Stimulated activated CD4-positive, alpha-beta T cell treated with anti-CD3 and anti-CD28 coated beads, TNF-alpha, amount 100 ng/mL, for 24 hours (primary cell): ENCODE measurements around the gene SATB1.
A peak's percentile ranks its signal among the peaks of the same experiment; 100 is the strongest.
"Not testable (repeated sequence)": the region's sequence is repeated elsewhere in the genome, so short reads cannot be mapped to it uniquely, and the experiment has no call there.

Experiments used
- DNase-seq, 3 experiments: peaks; one replicate each; pipeline ENCODE4 v3.0.0-alpha.2; 2020; ENCODE audit warnings: low read depth in 3 of 3

Gene SATB1

DNA sequence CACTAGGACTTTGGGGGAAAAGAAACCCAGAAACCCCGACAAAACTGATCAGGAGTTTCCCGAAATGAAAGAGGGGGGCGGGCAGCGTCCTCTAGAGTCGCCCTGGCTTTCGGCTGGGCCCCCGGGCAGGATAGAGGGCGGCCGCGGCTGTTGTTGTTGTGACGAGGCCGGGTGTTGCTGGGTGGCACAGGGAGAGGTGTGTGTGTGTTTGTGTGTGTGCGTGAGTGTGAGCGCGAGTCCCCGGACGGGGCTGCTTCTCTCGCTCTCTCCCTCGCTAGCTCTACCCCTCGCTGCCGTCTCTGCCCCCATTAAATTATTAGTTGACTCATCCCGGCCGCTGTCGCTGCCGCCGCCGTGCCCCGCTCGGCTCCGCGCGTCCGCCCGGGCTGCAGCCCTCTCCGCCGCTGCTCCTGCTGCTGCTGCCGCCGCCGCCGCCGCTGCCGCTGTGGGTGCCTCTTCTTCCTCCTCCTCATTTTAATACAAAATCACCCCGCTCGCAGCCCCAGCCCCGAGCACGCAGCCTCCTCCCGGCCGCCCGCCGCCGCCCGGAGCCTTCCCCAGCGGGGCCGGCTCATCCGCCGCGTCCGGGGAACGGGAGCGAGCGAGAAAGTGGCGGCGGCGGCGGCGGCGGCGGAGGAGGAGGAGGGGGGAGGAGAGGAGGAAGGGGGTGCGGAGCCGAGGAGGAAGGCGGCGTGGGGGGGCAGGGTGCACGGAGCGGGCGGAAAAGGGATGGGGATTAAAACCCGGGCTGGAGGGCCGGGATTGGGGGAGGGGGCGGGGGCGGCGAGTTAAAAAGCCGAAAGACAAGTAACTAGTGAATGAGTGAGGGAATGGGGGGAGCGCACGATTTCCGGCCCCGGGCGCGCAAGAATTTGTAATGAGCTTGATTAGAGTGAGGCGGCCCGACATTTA is at the start of gene SATB1:
TSS of gene SATB1 (minus strand) at position 611 of the 912 bp plus-strand sequence. CDS start 4,372 bp downstream, outside the sequence.
- peak in 1 of 3 experiments; percentile 59 for DNase-seq

- DNase-seq: no peak
These were observed 49.1 kb upstream of the SATB1 start for GRCh38 chr3:18474202-18474601.

GRCh38 chr3:18469775-18470174 is 44.6 kb upstream of the SATB1 start:
- DNase-seq: no peak

DNA sequence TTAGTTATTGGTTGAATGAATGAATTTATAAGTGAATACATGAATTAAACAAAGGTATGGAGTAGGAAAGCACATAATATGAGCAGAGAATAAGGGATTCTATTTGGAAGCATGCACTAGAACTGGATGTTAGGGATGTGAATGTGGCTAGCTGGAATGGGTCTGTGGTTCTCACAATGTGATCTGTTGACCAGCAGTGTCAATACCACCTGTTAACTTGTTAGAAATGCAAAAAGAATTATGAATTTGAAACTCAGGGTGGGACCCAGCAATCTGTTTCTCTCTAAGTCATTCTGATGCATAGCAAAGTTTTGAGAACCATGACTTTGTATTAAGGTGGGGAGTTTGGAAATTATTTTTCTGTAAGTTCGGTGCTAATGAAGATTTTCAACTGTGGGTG is 41.0 kb upstream of the SATB1 start:
- no peak for DNase-seq

GRCh38 chr3:18454766-18455165 is 29.6 kb upstream of the SATB1 start:
- DNase-seq: no peak

GRCh38 chr3:18449618-18450017 is 24.5 kb upstream of the SATB1 start:
- DNase-seq: not testable (repeated sequence)

DNA sequence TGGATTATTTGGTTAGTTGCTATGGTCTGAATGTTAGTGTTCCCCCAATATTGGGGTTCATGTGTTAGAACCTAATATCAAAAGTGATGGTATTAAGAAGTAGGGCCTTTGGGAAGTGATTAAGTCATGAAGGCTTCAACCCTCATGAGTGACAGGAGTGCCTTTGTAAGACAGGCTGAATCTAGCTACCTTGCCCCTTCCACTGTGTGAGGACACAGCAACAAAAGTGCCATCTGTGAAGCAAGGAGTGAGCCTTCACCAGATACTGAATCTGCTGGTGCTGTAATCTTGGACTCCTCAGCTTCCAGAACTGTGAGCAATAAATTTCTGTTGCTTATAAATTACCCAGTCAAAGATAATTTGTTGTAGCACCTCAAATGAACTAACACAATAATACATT is 22.6 kb upstream of the SATB1 start:
- DNase-seq: no peak

GRCh38 chr3:18446149-18446825 is 21.1 kb upstream of the SATB1 start:
- DNase-seq: no peak

DNA sequence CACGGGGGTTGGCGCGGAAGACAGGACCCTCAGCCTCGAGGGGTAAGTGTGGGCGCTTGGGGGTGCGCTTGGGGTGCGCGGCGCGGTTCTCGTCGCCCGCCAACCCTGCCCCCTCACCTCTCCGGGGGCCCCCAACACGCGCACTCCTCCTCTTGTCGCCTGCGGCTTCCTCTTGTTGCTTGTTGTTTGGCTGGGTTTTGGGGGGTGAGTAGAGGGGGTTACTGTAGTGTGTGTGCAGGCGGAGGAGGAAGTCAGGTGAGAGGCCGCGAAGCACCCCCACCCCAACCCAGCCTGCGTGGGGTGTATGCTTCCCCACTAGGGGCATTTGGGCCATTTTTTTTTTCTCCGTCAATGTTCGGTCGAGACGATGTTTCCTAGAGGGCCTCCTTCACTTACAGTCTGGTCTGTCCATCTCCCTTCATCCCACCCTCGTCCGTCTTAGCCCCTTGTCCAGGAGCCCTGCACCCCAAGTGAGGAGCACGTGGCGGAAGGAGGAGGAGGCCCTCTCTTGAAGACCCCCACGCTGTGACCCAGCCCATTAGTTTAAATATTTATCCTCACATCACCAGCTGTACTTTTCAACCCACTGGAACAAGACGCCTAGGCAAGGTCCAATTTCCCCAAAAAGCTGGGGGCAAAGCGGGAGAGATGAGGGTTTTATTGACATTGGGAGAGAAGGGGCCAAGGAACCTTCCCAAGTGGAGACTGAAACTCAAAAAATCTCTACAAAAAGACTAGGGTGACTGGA is 20.4 kb upstream of the SATB1 start:
- DNase-seq: peak in 1 of 3 experiments; percentile 70

DNA sequence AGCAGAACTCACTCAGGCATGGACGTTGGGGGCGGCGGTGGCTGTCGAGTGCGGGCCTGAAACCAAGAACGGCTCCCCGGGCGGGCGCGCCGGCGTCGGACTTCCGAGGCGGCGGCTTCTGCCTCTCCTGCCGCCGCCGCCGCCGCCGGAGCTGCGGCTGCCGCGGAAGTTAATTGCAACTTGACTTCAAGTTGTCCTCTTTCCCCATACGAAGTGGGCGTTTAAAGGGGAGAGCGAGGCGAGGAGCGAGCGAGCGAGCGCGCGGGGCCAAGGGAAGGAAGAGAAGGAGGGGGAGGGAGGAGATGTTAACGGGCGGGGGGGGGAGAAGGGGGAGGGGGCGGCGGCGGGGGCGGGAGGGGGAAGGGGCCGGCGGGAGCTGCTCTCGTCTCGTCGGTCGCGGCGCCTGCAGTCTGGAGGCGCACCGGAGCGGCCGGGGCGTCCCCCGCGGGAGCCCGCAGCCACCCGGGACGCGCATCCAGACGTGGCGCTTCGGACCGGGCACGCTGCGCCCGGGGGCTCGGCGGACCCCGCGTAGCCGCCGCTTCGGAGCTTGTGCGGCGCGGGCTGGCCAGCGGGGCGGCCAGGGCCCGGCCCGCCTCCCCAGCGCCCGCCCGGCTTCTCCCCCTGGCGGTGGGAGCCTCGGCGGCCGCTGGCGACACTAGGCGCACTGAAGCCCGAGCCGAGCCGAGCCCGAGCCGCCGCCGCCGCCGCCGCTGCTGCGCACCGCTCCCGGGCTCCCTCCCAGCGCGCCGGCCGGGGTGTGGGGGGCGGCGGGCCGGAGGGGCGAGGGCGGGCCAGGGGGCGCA is 19.7 kb upstream of the SATB1 start:
- peak in 1 of 3 experiments; percentile 78 for DNase-seq

GRCh38 chr3:18443665-18444594 is 18.8 kb upstream of the SATB1 start:
- peak in 1 of 3 experiments; percentile 28 for DNase-seq

DNA sequence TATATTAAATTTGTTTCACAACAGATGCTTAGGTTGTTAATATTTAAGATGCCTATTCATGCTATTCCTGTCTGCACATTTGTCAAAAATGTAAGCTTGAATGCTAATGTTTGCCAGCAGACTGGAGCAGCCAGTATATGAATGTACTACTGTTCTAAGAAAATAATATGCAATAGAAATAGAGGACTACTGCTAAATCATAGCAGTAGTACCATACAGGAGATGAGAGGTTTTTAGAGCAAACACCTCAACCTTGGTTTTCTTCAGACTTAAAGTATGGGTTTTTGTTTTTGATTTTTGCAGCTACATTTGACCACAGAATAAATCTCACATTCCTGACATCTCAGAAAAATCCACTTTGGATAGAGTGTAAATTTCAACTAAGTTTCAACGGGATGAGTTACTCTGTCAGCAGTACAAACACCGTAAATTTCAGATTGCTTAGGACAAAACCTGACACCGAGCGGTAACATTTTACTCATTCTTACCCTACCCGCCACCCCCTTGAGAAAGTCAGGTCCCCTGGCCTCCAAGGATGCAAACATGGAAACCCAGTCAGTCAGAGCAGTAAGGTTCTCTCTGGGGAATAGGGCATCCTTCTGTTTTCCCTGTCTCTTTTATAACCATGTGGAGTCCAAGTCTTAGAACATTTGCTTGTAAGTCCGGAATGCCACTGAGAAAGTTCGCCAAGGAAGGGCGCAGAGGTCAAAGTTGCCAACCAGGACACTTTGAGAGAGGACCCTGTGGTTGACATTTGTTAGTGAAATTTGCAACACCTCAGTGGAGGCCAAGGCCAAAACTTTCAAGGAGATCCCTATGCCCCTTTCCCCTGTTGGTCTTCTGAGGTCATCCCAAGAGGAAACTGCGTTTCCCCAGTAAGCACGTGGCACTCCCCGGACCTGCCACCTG is 17.9 kb upstream of the SATB1 start:
- peak in 1 of 3 experiments; percentile 33 for DNase-seq

DNA sequence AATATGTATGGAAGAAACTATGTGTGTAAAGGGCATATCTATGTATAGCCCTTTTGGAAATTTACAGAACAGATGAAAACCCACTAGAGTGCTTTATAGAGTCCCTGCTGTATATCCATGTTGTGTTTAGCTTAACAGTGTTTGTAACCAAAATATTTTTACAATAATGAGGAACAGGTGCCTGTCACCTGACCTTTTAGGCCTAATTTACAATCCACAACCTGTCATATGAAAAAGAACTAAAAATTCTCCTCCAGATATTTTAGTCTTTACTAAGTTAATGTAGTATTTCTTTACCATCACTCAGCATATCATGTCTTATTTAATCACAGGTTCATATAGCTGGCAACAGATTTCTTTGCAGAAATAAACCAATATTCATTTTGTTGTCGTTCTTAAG is 16.4 kb upstream of the SATB1 start:
- no peak for DNase-seq

- no peak for DNase-seq
These were observed 15.1 kb upstream of the SATB1 start for GRCh38 chr3:18440066-18440722.

DNA sequence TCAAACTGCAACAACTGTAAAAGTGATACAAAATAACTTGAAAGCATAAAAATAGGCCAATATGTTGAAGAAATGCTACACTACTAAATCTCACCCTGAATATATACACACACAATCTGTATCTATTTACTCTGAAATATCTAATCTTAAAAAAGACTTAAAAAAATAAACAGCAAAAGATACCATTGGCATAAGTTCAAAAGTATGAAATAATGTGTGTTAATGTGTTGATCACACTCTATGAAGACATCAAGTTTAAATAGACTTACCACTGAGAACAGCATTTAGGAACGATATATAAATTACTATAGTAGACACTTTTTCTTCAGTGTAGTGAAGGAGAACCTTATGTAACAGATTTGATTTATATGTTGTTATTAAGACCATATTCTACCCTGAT is 14.1 kb upstream of the SATB1 start:
- no peak for DNase-seq

- peak in 1 of 3 experiments; percentile 46 for DNase-seq
These were observed 13.4 kb upstream of the SATB1 start for GRCh38 chr3:18438586-18438985.

DNA sequence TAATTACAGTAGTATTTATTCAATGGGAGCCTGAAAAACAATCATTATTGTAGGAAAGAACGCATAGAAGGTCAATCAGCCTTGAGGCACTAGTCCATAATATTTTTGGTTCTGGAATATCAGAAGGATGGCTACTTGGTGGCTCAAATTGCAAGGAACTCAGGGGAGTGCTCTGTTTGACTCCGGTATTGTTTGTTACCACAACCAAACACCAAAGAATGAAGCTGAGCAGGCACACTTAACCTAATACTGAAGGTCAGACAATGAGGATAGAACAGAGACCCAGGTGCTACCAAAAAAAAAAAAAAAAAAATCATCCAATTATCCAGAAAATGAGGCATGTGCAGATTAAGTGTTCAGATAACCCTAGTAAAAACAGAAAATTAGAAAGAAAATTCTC is 11.1 kb upstream of the SATB1 start:
- DNase-seq: no peak

GRCh38 chr3:18434711-18435110 is 9.6 kb upstream of the SATB1 start:
- no peak for DNase-seq

GRCh38 chr3:18432752-18433151 is 7.6 kb upstream of the SATB1 start:
- DNase-seq: no peak
